ENCODE measurements around the gene RADX. TPM values are rescaled to one million over a fixed set of nuclear protein-coding genes. Genes with fewer than 3 reads are reported as not detected.

Gene RADX
- total and polyA plus RNA-seq, 4 donors, result 6.6 to 13.3 (median 12.0) TPM

Small RNAs within 50 kb of the gene (small RNA-seq; reads per million reads assigned to genes)
- gene AL590808.1 (ENCODE audit: low replicate concordance) (not detected), gene MIR548AN (ENCODE audit: low replicate concordance) (not detected)

Other genes starting within 250 kb of the RADX start
- gene RNF128, start 114.7 kb downstream of the RADX start, total RNA-seq, result 10 to 100 TPM in 1 of 2 donors, 1 to 10 TPM in 1; 1.2 to 11.3 TPM
- gene RNF128, start 114.7 kb downstream of the RADX start, polyA plus RNA-seq (ENCODE audit: insufficient read length in 2 of 2), result 1 to 10 TPM; 5.7 to 7.6 TPM
- gene TBC1D8B, start 190.7 kb downstream of the RADX start, total RNA-seq, result 1 to 10 TPM; 4.5 to 9.0 TPM
- 1 to 10 TPM; 1.0 to 1.2 TPM for gene TBC1D8B, start 190.7 kb downstream of the RADX start, polyA plus RNA-seq (ENCODE audit: insufficient read length in 2 of 2)